Umbilical cord (tissue), 2 donors: ENCODE measurements around the gene CENPV. TPM values are rescaled to one million over a fixed set of nuclear protein-coding genes. Genes with fewer than 3 reads are reported as not detected.
"Not testable (repeated sequence)": the region's sequence is repeated elsewhere in the genome, so short reads cannot be mapped to it uniquely, and the experiment has no call there.

Experiments used
- DNase-seq: peaks from one replicate; pipeline ENCODE4 v3.0.0-alpha.2; 2015; ENCODE audit warnings: low spot score
- total RNA-seq: library from RNA; depleted of rRNA; stranded (reverse); fragments of >200 nt; gene quantifications from one replicate; pipeline ENCODE4 v1.2.3, GENCODE V29; 2014; ENCODE audit warnings: low replicate concordance; ENCODE audit not compliant: insufficient read depth

Gene CENPV
- total RNA-seq, result 23.6 TPM

DNA sequence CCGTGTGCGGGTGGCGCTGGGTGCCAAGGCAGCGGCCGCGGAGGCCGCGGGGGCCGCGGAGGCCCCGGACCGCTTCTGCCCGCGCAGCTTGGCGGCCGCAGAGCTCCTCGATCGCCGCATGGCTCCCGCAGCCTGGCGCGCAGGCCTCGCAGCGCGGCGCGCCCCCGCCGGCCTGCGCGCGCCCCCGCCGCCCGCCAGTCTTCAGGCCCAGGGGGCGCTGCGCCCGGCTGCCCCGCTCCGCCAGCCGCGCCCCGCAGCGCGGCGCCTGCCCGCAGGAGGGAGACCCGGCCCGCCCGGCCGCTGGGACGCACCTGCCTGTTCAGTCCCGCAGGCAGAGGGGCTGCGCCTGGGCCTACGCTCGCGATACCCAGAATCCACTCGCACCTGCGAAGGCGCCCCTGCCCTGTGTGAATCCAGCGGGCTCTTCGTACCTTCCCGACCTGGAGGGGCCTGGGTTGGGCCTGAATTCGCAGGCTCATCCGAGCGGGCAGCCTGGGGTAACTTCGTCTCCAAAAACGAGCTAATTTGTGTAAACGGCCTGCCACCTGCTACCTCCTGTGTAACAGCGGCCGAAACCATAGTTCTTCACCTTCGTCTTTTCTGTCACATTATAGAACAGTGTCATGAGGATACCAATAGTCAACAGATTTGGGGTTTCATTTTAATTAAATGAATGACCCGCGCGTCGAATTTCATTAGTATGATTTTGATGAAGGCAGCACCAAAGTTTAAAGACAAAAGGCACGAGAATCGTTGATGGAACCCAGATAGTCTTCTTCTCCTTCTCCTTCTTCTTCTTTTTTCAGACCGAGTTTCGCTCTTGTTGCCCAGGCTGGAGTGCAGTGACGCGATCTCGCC is at the start of gene CENPV:
CENPV (minus strand) TSS at position 153 of the 858 bp plus-strand sequence; CDS start at position 120, 33 bp downstream.
- DNase-seq, result peak; percentile 13

DNA sequence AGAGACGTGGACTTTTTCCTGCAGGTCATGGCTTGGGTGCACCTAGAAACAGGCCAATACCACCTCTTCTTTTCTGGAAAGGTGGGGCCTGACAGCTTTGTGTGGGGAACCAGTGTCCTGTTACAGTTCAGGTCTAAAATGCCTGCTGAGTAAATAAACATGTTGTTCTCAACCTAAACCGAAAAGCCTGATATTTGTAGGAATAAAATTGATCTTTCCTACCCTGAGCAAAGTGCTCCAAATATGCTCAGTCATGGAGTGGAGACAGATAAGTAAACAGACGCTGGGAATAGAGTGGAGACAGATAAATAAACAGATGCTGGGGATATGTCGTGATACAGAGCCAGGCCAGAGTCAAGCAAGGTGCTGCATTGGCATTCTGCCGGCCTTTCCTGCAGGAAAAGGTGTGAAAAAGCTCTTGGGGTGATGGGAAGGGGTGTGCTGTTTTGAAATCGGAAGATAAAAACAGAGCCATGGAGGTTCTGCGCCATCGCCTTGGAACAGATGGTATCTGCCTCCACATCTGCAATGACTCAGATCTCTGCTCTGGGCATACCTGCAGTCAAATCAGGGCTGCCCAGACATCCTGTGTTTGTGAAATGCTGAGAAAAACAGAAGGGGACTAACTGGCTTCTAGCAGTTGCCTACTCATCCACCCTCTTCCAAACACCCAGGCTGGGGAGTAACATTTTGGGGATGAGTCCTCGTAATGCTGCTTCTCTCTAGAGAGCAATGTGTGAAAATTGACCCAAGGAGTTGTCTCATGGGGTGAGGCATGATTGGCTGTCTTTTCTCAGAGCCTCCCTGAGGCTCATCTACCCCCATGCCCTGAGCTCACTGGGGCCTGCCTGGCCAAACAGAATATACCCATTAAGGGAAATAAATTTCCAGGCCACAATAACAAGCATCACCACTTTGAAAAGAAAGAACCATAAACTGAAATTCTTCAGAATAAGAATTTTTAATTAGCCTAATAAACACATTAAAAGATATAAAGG is 45.3 kb upstream of the CENPV start:
- DNase-seq, result peak; percentile 45

DNA sequence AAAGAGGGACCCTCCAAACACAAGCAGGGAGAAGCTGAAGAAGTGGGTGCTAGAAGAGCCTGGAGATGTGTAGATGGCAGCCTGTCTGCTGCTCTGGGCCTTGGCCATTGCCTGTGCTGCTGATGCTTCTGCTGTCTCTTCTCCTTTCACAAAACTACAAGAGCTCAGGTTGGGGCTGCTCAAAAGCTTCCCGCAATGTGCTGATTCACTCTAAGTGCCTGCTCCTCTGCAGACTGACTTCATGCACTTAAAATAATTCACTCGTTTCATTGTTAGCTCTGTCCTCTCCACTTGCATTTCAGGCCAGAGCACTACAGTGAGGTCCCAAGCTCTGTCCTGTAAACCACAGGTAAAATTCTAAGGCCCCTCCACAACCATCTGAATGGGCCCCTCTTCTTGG is 43.4 kb upstream of the CENPV start:
- DNase-seq, result peak; percentile 63

DNA sequence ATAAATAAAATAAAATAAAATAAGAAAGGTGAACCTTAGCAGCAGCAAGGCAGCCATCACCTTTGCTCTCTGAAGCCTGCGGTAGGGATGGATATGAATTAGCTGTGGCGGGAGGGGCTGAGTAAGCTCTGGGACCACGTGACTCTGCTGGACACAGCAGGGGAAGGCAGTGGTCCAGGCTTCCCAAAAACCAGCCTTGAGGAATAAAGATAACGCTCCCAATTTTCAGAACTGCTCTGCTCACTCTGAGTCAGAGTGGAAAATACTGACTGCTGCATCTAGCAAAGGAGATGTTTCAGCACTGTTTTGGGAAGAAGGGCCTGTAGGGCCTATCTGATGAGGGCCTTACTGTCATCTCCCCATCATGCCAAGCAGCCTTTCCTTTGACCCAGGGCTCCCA is 42.6 kb upstream of the CENPV start:
- peak; percentile 87 for DNase-seq

DNA sequence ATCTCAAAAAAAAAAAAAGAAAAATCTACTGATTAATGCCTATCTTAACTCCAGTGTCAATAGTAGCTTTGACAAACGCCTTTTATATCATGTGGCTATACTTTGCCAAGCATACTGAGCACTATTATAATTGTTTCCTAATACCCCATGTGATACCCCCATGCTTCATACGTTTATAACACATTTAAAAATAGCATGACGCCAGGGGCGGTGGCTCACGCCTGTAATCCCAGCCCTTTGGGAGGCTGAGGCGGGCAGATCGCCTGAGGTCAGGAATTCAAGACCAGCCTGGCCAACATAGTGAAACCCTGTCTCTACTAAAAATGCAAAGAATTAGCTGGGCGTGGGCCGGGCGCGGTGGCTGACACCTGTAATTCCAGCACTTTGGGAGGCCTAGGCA is 39.2 kb upstream of the CENPV start:
- DNase-seq, result not testable (repeated sequence)

- DNase-seq, result no peak
Observed at GRCh38 chr17:16391451-16391850, 38.2 kb upstream of the CENPV start.

DNA sequence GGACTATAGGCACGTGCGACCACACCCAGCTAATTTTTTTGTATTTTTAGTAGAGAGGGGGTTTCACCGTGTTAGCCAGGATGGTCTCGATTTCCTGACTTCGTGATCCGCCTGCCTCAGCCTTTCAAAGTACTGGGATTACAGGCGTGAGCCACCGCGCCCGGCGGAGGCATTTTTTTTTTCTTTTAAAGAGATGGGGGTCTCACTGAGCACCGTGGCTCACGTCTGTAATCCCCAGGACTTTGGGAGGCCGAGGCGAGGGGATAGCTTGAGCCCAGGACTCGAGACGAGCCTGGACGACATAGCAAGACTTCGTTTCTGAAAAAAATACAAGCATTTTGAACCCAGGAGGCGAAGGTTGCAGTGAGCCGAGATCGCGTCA is 32.8 kb upstream of the CENPV start:
- DNase-seq, result not testable (repeated sequence)

DNA sequence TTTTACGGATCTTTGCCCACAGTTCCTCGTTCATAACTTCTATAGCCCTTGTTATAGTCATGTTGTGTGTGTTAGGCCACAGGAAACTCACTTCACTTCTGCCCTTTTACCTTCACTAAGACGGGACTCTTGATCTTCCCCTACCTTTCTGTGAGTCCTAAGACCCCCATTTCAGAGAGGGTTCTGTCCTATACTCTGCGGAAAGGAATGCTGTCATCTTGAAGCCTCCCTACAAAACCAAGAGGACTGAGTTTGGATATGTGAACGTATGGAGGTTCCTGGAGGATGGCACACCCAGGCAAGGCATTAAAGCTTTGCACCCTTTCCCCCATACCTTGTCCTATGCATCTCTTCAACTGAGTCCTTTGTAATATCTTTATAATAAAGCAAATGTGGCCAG is 31.3 kb upstream of the CENPV start:
- DNase-seq, result no peak

DNA sequence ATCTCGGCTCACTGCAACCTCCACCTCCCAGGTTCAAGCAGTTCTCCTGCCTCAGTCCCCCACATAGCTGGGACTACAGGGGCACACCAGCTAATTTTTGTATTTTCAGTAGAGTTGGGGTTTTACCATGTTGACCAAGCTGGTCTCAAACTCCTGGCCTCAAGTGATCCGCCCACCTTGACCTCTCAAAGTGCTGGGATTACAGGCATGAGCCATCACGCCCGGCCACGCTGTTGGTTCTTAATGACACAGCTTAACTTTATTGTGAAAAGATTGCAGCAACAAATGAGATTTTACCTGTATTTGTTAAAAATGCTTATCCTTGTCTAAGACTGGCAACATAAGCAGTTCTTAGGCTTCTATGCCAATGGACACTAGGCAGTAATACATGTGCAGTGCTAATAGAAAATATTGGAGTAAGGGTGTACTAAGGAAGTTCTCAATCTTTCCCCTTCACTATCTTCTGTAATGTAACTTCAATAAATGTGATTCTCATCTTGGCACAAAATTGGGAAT is 30.6 kb upstream of the CENPV start:
- no peak for DNase-seq

DNA sequence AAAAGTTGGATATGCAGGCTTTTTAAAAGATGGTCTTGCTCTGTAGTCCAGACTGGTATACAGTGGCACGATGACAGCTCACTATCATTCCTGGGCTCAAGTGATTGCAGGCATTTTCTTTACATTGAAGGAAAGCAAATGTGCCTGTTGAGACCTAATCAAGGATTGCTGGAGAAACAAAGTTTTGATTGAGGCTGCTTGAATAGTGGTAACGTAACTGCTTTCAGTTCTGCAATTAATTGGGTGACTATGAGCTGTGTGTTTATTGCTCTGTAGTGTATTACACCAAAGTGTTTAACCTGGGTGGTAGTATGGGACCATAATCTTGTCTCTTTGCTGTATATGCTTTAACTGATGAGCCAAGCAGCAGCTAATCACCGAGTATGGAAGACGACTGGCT is 29.9 kb upstream of the CENPV start:
- DNase-seq, result no peak

DNA sequence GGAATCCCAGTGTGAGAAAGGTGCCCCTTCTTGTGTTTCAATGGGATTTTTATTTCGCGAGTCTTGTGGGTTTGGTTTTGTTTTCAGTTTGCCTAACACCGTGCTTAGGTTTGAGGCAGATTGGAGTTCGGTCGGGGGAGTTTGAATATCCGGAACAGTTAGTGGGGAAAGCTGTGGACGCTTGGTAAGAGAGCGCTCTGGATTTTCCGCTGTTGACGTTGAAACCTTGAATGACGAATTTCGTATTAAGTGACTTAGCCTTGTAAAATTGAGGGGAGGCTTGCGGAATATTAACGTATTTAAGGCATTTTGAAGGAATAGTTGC is 28.2 kb upstream of the CENPV start:
- no peak for DNase-seq

DNA sequence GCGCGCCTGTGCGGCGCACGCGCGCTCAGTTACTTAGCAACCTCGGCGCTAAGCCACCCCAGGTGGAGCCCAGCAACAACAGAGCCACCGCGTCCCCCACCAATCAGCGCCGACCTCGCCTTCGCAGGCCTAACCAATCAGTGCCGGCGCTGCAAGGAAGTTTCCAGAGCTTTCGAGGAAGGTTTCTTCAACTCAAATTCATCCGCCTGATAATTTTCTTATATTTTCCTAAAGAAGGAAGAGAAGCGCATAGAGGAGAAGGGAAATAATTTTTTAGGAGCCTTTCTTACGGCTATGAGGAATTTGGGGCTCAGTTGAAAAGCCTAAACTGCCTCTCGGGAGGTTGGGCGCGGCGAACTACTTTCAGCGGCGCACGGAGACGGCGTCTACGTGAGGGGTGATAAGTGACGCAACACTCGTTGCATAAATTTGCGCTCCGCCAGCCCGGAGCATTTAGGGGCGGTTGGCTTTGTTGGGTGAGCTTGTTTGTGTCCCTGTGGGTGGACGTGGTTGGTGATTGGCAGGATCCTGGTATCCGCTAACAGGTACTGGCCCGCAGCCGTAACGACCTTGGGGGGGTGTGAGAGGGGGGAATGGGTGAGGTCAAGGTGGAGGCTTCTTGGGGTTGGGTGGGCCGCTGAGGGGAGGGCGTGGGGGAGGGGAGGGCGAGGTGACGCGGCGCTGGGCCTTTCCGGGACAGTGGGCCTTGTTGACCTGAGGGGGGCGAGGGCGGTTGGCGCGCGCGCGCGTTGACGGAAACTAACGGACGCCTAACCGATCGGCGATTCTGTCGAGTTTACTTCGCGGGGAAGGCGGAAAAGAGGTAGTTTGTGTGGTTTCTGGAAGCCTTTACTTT is 27.6 kb upstream of the CENPV start, which contains the start of gene UBB:
UBB (plus strand) TSS at position 452 of the 856 bp plus-strand sequence. CDS start 817 bp downstream, outside the sequence.
- DNase-seq, result peak; percentile 98

DNA sequence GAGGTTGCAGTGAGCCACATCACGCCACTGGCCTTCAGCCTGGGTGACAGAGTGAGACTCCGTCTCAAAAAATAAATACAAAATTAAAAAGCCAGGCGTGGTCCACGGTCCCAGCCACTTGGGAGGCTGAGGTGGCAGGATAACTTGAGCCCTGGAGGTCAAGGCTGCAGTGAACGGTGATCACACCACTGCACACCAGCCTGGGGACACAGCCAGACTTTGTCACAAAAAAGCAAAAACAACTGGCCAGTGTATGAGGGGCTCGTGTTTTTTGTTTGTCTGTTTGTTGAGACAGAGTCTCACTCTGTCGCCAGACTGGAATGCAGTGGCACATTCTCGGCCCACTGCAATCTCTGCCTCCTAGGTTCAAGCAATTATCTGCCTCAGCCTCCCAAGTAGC is 26.4 kb upstream of the CENPV start:
- no peak for DNase-seq

DNA sequence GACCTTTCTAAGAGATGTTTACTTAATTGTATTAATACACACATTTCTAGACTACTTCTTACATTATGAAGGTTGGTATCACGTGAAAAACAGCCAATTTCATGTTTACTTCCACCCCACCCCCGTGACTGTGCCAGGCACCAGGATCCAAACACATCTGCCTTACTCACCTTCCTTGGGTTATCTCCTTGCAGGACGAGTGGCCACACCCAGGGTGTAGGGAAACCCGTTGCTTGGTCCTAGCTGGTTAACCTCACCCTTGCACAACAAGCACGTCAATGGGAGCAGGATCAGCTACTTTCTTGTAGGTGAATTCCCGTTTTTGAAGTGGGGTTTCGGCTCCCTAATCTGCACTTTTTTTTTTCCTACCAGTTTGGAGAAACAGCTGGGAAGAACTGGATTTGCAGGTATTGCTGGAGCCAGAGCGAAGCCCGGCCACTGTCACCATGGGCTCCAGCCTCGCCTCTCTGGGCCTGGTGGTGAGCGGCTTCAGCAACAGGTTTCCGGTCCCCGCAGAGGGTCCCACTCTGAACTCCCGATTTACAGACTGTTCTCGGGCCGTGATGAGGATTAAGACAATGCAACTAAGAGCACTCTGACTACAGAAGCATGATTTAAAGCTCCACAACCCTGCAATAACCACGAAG is 25.5 kb upstream of the CENPV start:
- no peak for DNase-seq

DNA sequence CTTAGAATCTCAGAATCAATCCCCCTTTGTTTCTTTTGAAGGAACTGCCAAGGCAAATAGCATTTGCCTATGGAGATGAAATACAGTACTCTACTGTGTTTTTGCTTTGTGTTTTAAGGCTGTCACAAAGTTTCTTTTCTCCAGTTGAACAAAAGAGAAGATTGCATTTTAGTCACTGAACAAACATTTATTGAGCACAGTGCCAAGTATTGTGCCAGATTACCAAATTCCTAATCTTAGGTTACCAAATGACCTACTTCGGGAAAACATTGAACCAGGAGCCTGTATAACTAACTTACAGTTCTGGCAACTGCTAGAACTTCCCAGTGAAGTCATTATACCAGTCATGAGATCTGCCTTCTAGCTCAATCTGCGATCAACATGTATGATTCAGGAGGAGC is 24.7 kb upstream of the CENPV start:
- no peak for DNase-seq

- peak; percentile 84 for DNase-seq
Observed at GRCh38 chr17:16374146-16374938, 21.1 kb upstream of the CENPV start.

DNA sequence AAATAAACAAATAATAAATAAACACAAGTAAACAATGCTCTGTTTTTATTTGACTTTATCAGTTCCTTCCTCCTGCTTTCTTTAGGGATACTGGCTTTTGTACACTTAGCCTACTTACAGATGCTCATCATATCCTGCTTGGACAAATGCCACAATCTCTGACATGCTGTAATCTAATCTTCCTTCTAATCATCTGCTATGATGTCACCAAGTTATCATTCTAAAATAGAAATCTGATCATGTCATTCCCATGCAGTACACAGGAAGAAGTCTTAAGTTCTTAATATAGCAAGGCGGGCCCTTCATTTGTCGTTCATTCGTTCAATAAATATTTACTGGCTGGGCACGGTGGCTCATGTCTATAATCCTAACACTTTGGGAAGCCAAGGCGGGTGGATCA is 18.5 kb upstream of the CENPV start:
- DNase-seq, result peak; percentile 34

DNA sequence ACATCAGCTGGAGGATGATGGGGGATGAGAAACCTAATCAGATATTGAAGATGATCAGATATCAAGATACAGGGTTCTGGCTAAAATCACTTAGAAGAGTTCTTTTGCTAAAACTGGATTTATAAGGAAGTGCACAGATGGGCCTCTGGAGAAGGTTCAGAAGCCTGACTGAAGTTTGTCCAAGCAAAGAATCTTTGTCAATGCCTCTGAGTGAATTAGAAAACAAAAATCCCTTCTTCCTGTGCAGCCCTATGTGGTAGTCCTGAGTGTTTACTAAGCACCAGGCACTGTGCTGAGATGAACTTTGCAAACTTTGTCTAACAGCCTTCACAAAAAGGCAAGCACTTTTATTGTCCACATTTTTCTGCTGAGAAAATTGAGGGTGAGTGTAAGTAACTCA is 11.4 kb upstream of the CENPV start:
- DNase-seq, result peak; percentile 64

DNA sequence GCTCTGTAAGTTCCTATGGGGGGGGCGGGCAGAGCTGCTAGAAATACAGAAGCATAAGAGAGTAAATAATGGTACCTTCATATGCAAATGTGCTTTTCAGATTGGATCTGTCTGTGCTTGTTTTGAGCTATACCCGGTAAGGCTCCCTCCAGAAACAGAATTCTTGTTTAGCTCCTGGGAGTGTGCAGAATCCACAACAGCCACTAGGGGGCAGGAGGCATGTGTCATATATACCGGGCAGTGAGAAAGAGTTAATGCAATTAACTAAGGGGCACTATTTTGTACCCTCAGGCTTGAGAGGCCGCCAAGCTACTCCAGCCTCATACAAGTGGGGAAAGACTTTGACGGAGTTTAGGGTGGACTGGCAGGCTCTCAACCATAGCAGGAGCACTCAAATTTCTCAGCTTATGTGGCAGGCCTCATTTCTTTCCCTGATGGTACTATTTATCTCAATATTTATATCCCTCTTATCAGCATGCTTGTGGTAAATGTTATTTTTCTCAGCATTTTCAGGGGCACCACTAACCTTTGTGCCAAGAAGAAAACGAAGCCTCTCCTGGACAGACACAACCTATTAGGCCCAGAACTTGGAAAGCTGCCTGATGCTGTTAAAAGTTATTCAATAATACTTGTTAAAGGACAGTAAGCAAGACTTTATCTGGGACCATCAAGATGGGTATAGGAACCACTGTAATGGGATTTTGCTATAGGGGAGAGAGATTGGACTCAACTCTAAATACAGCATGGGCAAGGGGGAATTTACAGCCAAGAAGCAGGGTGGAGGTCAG is 10.7 kb upstream of the CENPV start:
- DNase-seq, result peak; percentile 78
